ENCODE results near the gene LINGO3. TPM values are rescaled to one million over a fixed set of nuclear protein-coding genes. Genes with fewer than 3 reads are reported as not detected.
"Not testable (repeated sequence)": the region's sequence is repeated elsewhere in the genome, so short reads cannot be mapped to it uniquely, and the experiment has no call there.

The LINGO3 gene
- total RNA-seq, 1 donor from 2014 or later = not detected

GRCh38 chr19:2289714-2290435 is 18.1 kb downstream of the LINGO3 start:
- ATAC-seq (ENCODE audit: poor library complexity) (peak; percentile 52), DNase-seq (peak; percentile 78)
- intact Hi-C loops (cut with DNase I) = no loop called here

- ATAC-seq (ENCODE audit: poor library complexity) (no peak), DNase-seq (no peak)
- intact Hi-C loops (cut with DNase I) = no loop called here
These were observed 18.9 kb downstream of the LINGO3 start for GRCh38 chr19:2288818-2289713.

GRCh38 chr19:2288338-2288817 is 19.6 kb downstream of the LINGO3 start:
- no peak for DNase-seq
- intact Hi-C loops (cut with DNase I) = no loop called here
- no peak for ATAC-seq (ENCODE audit: poor library complexity)

- no peak for DNase-seq
- ATAC-seq (ENCODE audit: poor library complexity) = no peak
- intact Hi-C loops (cut with DNase I) = no loop called here
These were observed 20.2 kb downstream of the LINGO3 start for GRCh38 chr19:2287585-2288337.

GRCh38 chr19:2286402-2287140 is 21.4 kb downstream of the LINGO3 start:
- ATAC-seq (ENCODE audit: poor library complexity) (no peak), DNase-seq (no peak)
- intact Hi-C loops (cut with DNase I) = no loop called here

- DNase-seq = no peak
- intact Hi-C loops (cut with DNase I) = no loop called here
- ATAC-seq (ENCODE audit: poor library complexity) = no peak
These were observed 24.0 kb downstream of the LINGO3 start for GRCh38 chr19:2283835-2284507.

GRCh38 chr19:2282862-2283237 is 25.1 kb downstream of the LINGO3 start:
- DNase-seq = no peak
- intact Hi-C loops (cut with DNase I) = no loop called here
- ATAC-seq (ENCODE audit: poor library complexity) = no peak

- ATAC-seq (ENCODE audit: poor library complexity) (peak; percentile 91), DNase-seq (peak; percentile 91)
- intact Hi-C loops (cut with DNase I) = no loop called here
These were observed 25.7 kb downstream of the LINGO3 start, which contains the start of gene PEAK3 for GRCh38 chr19:2282062-2282861. PEAK3 (minus strand) TSS chr19:2282175; CDS start chr19:2280931, 1,244 bp downstream.

- DNase-seq; intact Hi-C loops (cut with DNase I): not testable (repeated sequence)
- peak; percentile 29 for ATAC-seq (ENCODE audit: poor library complexity)
These were observed 26.5 kb downstream of the LINGO3 start for GRCh38 chr19:2281265-2282061.

- intact Hi-C loops (cut with DNase I) = no loop called here
- no peak for ATAC-seq (ENCODE audit: poor library complexity)
- no peak for DNase-seq
These were observed 27.2 kb downstream of the LINGO3 start for GRCh38 chr19:2280633-2281264.

- DNase-seq (no peak), ATAC-seq (ENCODE audit: poor library complexity) (no peak)
- intact Hi-C loops (cut with DNase I) = loop anchor here (5.0 kb wide), 1 partner anchor 39 kb away; no protein-coding TSS in a partner anchor
These were observed 29.3 kb downstream of the LINGO3 start for GRCh38 chr19:2278459-2279158.

- no peak for DNase-seq
- intact Hi-C loops (cut with DNase I) = loop anchor here (5.0 kb wide), 1 partner anchor 40 kb away; no protein-coding TSS in a partner anchor
- no peak for ATAC-seq (ENCODE audit: poor library complexity)
These were observed 30.8 kb downstream of the LINGO3 start for GRCh38 chr19:2277138-2277537.

GRCh38 chr19:2276429-2276986 is 31.4 kb downstream of the LINGO3 start:
- ATAC-seq (ENCODE audit: poor library complexity) (no peak), DNase-seq (no peak)
- intact Hi-C loops (cut with DNase I) = loop anchor here (5.0 kb wide), 1 partner anchor 41 kb away; no protein-coding TSS in a partner anchor

- DNase-seq (peak; percentile 73), ATAC-seq (ENCODE audit: poor library complexity) (peak; percentile 31)
- intact Hi-C loops (cut with DNase I) = loop anchor here (5.0 kb wide), 1 partner anchor 41 kb away; no protein-coding TSS in a partner anchor
These were observed 32.1 kb downstream of the LINGO3 start for GRCh38 chr19:2275588-2276428.
